ENCODE results near the gene BEST2. TPM values are rescaled to one million over a fixed set of nuclear protein-coding genes. Genes with fewer than 3 reads are reported as not detected.

BEST2 gene
- total and polyA plus RNA-seq, 2 of the 4 experiments (the other 2 are of a cell fraction) = not detected

DNA sequence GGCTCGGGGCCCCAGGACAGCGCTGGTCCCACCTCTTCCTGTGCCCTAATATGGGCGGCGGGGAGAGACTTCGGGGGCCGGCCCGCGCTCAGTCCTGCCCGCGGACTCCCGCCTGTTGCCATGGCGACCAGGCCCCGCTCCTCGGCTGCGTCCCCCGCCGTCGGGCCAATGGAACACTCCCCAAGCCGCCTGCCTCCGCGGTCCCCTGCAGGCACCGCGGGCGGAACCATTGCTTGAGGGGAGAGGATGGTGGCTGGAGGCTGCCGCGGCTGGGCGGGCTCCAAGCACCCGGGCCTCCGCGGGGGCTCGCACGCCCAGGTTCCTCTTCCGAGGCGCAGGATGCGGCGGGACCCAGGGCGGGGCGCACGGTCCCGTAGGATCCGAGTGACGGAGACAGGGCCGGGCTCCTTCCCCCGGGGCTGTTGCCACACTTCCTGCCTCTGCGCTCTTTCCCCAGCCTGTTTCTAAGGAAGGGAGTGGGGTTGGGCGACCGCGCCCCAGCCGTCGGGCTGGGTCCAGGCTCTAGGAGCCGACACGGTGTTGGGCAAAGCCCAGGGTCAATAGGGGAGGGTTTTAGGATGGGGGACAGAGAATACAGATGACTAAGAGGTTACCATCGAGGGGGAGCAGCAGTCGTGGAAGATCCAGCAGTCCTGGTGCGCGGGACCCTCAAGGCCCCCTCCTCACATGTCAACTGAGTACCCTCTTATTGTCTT, 38.5 kb downstream of the BEST2 start (continued):
- peak; percentile 91; the same call in 1 of the 2 replicates for TF ChIP-seq ELK1 (IDR thresholded peaks at IDR 0.05; ENCODE audit: borderline replicate concordance, low read depth, low read length)
